NCI-H526 treated with DMSO at 0.1 percent for 48 hours (cell line): Measurements from ENCODE around the gene METTL1.

ENCODE experiments used
- DNase-seq: peaks from one replicate; lab custom pipeline; 2025; lab: John Stamatoyannopoulos, UW

The METTL1 gene

DNA sequence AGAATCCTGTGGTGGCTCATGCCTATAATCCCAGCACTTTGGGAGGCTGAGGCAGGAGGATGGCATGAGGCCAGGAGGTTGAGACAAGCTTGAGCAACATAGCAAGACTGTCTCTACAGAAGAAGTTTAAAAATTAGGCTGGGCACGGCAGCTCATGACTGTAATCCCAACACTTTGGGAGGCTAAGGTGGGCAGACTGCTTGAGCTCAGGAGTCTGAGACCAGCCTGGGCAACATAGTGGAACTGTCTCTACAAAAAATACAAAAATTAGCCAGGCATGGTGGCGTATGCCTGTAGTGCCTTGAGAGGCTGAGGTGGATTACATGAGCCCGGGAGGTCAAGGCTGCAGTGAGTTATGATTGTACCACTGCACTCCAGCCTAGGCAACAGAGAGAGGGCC lies 4.0 kb downstream of the METTL1 start:
- no peak for DNase-seq

DNA sequence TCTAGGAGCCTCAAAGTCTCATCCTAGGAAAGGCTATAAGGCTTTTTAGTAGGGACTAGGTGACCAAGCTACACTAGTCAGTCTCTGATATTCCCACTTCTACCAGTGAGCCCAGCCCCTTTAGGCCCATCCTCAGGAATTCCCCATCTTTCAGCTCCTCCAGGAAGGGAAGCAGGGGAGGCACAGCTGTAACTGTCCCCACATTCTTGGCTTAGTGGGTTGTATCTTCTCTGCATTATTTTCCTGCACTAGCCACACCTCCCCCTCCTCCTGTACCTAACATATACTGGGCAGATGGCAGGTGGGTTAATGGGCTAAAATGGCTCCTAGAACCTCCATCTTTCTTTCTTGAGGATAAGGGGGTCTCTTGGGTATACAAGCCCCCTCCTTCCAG lies 4.6 kb downstream of the METTL1 start:
- no peak for DNase-seq

DNA sequence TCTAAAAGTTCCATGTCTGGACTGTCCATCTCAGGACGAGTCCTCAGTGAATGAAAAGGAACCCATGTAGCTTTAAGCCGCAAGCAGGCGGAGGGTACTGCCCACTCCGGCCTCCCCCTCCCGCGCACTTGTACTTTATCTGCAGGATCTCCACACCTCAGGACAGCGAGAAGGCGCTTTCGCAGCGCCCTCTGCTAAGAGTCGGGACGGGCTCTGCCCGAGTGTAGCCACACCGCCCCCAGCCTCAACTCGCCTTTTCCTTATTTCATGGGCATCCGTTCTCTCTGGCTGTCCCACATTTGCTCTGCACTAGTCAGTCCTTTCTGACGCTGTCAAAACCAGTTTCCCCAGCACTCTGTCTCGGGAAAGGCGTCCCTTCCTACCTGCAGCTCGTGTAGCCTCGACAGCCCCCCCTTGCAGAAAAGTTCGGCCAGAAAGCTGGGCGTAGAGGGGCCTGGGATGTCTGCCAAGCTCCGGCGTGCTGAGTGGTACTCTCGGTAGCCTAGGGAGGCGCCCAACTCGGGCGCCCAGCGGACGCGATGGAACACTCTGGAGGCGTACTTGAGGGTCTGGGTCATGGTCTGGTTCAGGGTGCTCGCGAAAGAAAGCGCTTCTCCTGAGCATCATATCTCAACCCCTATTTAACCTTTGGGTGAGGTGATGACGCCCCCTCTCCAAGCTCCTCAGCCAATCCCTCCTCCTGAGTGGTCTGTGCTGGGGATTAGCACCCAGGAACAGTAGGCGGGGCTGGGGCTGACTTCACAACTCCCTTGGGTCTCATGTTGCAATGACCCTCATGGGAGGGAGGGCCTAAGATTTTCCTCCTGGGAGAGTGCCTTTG lies 5.2 kb downstream of the METTL1 start, which contains the start of gene CYP27B1:
TSS of gene CYP27B1 (minus strand) at position 615 of the 841 bp plus-strand sequence. CDS start at position 578, 37 bp downstream.
- peak; percentile 13 for DNase-seq

GRCh38 chr12:57765698-57766463 lies 6.0 kb downstream of the METTL1 start:
- DNase-seq = no peak

DNA sequence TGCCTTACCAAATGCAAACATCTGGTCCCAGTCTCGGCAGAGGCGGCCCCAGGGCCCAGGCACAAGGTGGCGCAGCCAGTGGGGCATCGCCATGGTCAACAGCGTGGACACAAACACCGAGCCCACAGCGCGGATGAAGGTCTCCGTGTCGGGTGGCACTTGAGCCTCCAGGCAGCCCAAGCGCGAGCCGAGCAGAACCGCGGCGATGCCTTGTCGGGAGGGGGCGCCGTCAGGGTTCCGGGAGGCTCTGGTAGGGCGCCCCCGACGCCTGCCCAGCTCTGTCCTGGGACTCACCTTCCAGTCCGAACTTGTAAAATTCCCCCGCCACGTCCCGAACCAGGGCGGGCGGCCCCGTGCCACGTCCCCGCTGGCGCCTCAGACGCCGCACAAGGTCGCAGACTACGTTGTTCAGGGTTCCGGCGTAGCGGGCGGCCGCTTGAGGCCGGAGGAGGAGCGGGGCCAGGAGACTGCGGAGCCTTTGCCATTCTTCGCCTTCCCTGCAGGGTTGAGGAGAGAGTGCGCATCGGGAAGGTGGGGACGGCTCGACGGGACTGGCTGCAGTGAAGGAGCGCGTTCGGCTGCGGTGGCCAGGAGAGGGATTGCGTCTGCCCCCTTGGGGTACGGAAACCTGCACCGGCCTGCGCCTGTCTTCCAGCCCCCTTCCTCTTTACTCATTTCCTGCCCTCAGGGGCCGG lies 6.8 kb downstream of the METTL1 start:
- DNase-seq = peak; percentile 21

DNA sequence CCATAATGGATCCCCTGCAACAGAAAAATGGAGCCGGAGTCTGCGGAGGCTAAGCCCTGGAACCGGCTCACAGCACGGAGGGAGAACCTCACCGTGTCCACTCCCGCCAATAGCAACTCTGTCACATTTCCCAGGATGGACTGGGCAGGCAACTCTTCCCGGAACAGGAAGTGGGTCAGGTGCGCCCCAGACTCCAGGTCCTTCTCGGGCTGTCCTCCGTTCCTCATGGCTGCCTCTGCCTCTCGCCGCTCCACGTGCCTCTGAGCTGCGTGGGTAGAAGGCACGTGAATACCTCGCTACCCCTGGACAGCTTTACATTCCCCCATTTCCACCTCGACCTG lies 7.3 kb downstream of the METTL1 start:
- no peak for DNase-seq

- no peak for DNase-seq
Observed at GRCh38 chr12:57763881-57764661, 7.8 kb downstream of the METTL1 start.

DNA sequence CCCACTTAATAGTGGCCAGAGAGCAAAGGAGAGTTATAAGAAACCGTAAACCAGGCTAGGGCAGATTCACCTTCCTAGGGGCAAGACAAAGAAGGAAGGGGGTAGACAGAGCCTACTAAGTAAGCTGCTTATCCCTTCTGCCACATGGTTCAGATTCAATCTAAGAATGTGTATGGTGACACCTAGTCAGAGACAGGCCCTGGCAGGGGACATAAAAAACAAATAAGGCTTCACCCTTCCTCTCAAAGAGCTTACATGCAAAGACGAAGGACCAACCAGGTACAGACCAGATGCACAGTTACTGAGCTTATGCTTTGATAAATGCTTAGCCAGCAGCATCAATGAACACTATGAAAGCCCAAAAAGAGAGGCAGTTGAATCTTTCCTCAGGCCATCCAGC lies 9.4 kb downstream of the METTL1 start:
- DNase-seq = no peak

DNA sequence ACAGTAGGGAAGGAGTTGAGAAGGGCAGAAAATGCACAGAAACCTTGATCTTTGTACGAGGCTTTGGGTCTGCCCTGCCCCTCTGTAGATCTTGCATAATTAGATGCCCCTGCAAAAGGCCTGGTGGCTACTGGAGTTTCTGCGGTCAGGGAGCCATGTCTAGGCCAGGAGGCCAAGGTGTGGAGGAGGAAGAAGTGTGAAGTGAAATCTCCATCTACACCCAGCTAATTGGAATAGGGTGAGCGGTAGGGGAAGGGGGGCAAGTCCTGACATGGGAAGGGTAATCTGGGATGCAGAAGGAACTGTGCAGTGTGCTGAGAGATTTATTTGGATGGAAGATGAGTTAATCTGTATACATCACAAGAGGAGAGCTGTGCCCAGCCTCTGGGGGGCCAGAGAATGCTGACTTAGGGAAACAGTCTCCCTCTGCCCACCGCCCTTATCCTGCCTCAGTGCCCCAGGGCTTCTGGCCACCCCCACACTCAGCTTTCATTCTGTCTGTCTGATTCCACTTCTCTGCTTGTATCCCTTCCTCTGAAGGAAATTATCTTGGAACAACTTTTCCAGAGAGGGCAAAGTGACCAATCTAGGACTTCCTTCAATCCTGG lies 10.4 kb downstream of the METTL1 start:
- no peak for DNase-seq

DNA sequence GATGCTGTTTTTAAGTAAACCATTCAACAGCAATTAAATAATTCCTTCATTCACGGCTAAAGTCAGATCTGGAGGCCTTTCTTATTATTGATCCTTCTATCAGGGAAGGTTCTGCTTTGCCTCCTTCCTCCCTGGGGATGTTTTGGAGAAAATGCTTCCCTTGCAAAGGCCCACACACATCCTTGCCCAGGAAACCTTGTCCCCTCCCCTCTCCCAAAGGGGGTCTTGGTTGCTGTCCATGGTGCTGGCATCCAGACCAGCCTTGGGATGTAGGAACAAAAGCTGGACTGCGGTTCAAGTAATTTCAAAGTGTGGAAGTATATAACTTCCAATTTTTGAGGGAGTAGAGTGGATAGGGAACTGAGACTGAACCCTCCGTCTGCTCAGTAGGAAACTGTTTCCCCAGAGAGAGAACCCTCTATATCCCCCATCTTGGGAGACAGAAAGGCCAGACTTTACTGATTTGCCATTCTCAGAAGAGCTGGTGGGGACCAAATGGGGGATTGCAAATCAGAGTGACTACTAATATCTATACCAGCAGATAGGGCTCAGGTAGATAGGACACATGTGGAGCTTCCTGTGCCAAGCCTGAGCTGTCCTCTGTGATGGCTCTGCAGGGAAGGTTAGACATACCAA lies 11.4 kb downstream of the METTL1 start:
- no peak for DNase-seq

DNA sequence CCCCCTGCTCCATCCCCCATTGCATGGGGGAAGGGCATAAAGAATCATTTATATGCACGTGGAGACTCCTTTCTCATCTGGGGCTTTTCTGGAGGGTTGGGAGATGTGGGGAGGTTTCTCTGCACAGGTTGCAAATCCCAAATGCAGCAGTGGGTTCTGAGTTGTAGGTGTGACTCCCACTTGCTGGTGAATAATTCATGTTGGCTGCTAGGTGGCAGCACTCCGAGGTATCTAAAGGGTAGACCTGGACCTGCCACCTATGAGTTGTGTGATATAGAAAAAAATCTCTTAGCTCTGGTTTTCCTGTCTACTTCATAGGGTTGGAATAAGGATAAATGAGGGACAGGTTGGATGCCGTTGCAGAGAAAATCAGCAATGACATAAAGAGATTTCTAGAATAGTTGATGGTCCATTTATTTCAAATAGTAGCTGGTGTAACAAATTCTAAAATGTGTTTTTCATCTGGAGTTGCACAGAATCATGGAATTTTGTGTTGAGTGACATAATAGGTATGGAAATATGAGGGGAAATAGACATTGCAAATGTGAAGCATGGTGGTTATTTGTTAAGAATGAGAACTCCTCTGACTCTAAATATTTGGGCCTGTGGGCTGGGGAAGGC lies 12.4 kb downstream of the METTL1 start:
- no peak for DNase-seq

- no peak for DNase-seq
Observed at GRCh38 chr12:57758552-57759359, 13.1 kb downstream of the METTL1 start.

DNA sequence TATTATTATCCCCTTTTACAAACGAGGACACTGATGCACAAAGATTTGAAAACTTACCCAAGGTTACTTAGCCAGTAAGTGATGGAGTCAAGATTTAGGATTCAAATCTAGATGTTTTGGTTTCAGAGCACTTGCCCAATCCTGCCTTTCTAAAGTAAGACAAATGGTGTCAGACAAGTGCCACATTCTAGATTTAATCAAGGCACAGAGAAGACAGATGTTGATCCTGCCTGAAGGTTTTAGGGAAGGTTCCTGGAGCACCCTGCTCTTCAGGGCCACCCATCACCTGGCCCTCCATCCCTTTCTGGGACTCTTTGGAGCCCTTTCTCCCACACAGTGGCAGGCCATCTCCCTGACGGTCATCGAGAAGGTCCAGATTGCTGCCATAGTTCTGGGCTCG lies 14.1 kb downstream of the METTL1 start:
- DNase-seq = no peak

DNA sequence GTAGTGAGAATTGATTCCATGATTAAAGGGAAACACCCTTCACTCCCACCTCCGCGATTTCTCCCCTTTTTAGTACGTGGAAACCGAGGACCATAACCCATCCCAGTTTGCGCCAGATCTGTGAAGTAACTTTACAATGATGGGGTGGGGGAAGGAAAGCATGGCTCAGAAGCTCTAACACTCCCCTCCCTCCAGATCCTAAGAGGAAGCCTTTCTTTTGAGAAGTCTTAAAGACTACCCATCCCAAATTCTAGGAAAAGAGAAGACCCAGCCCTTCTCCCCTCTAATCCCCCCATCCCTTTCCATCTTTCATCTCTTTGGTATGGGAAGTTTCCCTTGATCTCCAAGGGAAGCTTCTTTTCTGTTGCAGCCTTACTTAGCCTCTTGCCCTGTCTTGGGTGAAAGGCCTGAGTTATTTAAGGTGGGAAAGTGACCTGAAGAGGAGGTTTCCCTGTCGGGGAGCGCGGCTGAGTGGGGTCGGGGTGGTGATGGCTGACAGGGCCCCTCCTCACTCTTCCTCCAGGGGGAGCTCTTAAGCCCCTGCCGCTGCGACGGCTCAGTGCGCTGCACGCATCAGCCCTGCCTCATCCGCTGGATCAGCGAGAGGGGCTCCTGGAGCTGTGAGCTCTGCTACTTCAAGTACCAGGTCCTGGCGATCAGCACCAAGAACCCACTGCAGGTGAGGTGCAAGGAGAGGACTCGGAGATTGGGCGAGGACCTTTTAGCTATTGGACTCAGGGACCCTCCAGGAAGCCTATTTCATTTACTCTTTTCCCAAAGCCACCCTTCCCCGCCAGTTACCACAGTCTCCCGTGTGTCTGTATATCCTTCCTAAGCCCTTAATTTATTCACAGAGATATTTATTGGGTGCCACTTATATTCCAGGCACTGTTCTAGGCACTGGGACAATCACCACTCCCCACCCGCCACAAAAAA lies 15.2 kb downstream of the METTL1 start:
- DNase-seq = peak; percentile 14

DNA sequence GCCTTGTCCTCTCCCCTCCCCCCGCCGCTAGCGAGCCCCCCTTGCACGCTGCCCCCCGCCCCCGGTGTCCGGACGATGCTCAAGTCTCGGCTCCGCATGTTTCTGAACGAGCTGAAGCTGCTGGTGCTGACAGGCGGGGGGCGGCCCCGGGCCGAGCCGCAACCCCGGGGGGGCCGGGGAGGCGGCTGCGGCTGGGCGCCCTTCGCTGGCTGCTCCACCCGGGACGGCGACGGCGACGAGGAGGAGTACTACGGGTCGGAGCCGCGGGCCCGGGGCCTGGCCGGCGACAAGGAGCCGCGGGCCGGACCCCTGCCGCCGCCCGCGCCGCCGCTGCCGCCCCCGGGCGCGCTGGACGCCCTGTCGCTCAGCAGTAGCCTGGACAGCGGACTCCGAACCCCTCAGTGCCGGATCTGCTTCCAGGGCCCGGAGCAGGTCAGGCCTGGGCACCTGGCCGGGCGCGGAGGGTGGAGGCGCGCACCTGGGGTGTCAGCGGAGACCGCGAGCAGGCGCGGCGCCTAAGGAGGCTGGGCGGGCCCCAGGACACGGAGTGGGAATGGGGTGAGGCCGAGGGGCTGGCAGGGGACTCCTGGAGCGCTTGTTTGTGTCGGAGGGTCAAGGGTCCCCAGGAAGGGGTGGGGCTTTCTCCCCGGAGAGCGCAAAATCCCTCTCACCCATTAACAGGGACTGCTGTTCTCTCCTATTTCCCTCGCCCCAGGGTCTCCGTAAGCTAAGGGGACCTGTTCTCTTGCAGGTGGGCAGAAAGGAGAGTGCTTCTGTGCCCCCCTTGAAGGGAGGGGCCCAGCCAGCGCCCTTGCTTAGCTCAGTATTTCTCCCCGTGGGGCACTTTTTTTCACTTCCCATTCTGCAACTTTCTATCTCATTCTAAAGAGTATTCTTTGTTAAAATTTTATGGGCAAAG lies 16.2 kb downstream of the METTL1 start:
- no peak for DNase-seq

DNA sequence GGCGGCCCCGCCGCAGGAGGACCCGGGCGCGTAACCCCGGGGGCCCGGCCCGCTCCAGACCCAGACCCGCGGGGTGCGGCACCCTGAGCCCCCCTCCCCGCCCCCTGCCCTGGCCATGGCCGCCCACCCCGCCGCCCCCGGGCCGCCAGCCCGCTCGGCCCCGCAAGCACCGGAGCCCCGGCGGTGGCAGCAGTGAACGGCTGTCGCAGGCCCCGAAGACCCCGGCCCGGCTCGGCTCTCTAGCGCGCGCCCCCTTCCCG lies 16.8 kb downstream of the METTL1 start:
- no peak for DNase-seq

DNA sequence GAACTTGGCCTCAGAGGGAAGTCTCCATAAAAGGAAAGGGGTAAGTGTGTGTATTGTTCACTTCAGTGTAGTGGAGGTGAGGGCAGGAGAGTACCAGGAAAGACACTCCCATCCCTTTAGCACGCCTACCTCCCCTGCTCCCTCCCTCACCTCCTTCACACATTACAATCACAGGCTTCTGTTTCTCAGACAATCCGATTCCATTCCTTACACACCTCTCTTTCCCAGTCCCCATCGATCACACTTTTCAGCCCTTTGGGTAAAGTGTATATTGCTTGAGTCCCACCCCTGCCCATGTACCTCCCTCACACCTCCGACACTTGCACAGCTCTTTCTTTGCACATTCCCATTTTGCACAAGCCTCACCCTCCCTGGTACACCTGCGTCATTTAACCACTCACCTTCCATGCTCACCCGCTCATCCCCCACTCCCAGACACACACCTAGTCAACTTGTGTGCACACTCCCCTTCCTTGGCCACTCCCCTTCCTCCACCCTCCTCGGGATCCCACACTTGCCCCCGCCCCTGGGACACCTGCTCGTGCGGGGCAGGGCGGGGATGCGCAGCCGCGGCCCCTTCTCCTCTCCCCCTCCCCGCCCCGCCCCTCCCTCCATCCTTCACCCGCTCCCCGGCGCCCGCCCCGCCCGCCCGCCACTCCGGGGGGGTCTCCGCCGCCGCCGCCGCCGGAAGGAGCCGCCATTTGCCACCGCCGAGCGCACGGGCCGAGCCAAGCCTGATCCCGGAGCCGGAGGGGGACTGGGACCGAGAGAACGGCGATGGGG lies 17.3 kb downstream of the METTL1 start, which contains the start of gene MARCHF9:
TSS of gene MARCHF9 (plus strand) at position 693 of the 783 bp plus-strand sequence. CDS start 426 bp downstream, outside the sequence.
- DNase-seq = peak; percentile 79
